A673 (cell line): ENCODE data around the gene CXCR6.

Experiments used
- EZH2 ChIP-seq: fragments of 200-600 bp; sonication (generic); IDR thresholded peaks from 2 replicates; pipeline ENCODE4 v1.6.1; 2017; ENCODE audit warnings: borderline replicate concordance, low read depth, mild to moderate bottlenecking, mixed read lengths, antibody characterized with exemption, low read length; ENCODE audit not compliant: poor library complexity, severe bottlenecking
- TF ChIP-seq, protein P1 (sequence below): fragments of 300-800, 200-600 bp; sonication (generic); conservative IDR thresholded peaks from 2 replicates; pipeline ENCODE4 v1.5.1; 2017; ENCODE audit warnings: low read depth, mild to moderate bottlenecking, antibody characterized with exemption, low read length, moderate library complexity, mixed read lengths

DNA sequence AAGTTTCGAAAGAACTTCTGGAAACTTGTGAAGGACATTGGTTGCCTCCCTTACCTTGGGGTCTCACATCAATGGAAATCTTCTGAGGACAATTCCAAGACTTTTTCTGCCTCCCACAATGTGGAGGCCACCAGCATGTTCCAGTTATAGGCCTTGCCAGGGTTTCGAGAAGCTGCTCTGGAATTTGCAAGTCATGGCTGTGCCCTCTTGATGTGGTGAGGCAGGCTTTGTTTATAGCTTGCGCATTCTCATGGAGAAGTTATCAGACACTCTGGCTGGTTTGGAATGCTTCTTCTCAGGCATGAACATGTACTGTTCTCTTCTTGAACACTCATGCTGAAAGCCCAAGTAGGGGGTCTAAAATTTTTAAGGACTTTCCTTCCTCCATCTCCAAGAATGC is 4.1 kb downstream of the CXCR6 start:
- TF ChIP-seq, protein P1, sequence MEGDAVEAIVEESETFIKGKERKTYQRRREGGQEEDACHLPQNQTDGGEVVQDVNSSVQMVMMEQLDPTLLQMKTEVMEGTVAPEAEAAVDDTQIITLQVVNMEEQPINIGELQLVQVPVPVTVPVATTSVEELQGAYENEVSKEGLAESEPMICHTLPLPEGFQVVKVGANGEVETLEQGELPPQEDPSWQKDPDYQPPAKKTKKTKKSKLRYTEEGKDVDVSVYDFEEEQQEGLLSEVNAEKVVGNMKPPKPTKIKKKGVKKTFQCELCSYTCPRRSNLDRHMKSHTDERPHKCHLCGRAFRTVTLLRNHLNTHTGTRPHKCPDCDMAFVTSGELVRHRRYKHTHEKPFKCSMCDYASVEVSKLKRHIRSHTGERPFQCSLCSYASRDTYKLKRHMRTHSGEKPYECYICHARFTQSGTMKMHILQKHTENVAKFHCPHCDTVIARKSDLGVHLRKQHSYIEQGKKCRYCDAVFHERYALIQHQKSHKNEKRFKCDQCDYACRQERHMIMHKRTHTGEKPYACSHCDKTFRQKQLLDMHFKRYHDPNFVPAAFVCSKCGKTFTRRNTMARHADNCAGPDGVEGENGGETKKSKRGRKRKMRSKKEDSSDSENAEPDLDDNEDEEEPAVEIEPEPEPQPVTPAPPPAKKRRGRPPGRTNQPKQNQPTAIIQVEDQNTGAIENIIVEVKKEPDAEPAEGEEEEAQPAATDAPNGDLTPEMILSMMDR = no peak
- TF ChIP-seq EZH2 = no peak
